GM19023 (cell line): Measurements from ENCODE around the gene PARD3B.
A peak's percentile ranks its signal among the peaks of the same experiment; 100 is the strongest.

Experiments
- ATAC-seq: cut with Tn5 transposase; IDR thresholded peaks from one replicate; pipeline ENCODE4 v1.9.1; 2021; ENCODE audit warnings: mild to moderate bottlenecking, moderate library complexity; ENCODE audit not compliant: unreplicated experiment

The PARD3B gene, protein sequence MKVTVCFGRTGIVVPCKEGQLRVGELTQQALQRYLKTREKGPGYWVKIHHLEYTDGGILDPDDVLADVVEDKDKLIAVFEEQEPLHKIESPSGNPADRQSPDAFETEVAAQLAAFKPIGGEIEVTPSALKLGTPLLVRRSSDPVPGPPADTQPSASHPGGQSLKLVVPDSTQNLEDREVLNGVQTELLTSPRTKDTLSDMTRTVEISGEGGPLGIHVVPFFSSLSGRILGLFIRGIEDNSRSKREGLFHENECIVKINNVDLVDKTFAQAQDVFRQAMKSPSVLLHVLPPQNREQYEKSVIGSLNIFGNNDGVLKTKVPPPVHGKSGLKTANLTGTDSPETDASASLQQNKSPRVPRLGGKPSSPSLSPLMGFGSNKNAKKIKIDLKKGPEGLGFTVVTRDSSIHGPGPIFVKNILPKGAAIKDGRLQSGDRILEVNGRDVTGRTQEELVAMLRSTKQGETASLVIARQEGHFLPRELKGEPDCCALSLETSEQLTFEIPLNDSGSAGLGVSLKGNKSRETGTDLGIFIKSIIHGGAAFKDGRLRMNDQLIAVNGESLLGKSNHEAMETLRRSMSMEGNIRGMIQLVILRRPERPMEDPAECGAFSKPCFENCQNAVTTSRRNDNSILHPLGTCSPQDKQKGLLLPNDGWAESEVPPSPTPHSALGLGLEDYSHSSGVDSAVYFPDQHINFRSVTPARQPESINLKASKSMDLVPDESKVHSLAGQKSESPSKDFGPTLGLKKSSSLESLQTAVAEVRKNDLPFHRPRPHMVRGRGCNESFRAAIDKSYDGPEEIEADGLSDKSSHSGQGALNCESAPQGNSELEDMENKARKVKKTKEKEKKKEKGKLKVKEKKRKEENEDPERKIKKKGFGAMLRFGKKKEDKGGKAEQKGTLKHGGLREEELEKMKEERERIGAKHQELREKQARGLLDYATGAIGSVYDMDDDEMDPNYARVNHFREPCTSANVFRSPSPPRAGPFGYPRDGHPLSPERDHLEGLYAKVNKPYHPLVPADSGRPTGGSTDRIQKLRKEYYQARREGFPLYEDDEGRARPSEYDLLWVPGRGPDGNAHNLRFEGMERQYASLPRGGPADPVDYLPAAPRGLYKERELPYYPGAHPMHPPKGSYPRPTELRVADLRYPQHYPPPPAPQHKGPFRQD (N-terminal part only)

DNA sequence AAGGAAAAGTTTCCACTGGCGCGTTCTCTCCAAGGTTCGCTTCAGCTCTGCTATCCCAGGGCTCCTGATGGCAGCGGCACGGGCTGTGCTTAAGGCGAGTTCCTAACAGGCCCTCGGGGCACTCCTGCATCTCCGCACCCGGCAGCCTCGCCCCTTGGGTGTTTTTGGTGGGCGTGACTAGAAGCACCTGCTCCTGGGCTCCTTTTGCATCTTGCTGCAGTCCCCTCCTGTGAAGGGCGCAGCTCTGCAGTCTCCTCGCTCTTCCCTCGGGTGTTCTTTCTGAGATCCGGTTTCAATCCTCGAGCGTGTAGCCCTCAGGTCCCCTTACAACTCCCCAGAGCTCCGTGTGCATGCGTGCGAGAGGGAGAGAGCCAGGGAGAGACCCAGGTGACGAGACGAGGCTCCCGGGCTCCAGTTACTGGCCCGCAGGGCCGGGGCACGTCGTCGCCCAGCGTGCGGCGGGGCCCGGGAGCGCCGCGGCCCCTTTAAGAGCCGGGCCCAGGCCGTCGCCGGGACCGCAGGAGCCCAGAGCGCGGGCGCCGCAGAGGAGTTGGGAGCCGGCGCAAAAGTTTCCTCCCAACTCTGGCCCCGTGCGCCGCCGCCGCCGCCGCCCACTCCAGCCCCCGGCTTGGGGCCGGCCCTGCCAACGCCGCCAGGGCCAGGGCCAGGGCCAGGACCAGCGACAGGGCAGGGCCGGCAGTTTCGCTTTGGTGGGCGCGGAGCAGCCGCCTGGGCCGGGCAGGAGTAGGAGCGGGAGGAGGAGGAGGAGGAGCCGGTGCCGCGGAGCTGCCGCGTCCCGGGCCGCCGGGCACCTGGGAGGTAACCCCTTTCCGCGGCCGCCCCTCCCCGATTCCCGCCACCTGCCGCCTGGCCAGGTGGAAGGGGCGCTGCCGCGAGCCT is at the start of gene PARD3B:
PARD3B (plus strand) TSS at position 515 of the 900 bp plus-strand sequence. CDS start 525 bp downstream, outside the sequence.
- ATAC-seq: peak; percentile 56

GRCh38 chr2:204496779-204497178 is 48.5 kb upstream of the PARD3B start:
- ATAC-seq: no peak

GRCh38 chr2:204497855-204498254 is 47.4 kb upstream of the PARD3B start:
- ATAC-seq: no peak

GRCh38 chr2:204498291-204498690 is 47.0 kb upstream of the PARD3B start:
- no peak for ATAC-seq

DNA sequence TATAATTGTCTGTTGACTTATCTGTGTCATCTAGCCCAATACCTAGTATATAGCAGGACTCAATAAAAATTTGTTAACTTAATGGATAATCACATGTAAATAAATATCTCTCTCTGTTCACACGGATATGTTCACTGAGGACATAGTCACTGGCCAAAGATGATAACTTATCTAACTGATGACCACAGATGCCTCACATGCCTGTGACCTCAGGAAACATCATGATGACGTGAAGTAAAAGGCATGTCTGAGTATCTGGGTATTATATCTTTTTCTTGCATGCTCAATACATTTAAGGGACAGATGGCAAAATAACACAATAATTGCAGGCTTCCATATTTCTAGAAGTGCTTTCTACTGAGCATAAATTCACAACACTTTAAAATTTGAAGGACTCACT is 41.4 kb upstream of the PARD3B start:
- no peak for ATAC-seq

DNA sequence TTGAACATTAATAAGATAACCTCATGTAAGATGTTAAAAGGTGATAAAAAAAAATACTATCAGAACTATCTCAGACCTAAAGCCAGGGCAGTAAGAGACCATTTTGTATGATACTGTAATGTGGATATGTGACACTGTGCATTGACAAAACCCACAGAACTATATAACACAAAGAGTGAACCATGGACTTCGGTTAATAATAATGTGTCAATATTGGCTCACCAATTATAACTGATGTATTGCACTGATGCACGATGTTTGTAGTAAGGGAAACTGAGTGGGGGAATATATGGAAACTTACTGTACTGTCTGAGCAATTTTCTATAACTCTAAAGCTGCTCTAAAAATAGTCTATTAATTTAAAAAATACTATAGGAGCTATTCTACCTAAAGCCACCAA is 40.7 kb upstream of the PARD3B start:
- ATAC-seq: no peak

DNA sequence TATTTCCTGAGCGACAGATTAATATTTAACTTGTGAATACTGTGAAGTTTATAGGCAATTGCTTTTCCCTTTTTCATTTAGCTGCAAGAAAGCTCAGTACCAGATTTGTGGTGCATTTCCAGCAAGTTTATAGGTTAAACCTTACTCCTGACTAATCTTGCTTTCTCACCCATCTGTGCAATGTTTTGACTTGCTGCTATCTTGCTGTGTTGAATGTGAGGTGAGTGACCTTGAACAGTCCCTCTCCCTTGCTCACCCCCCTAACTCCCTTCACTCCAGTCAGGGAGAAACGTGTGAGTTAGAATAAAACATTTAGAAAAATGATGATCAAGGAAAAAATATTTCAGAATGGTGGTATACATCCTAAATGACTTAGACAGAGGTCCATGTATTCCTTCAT is 39.8 kb upstream of the PARD3B start:
- no peak for ATAC-seq

- no peak for ATAC-seq
Measured at GRCh38 chr2:204505946-204506345, 39.3 kb upstream of the PARD3B start.

GRCh38 chr2:204507636-204508035 is 37.6 kb upstream of the PARD3B start:
- no peak for ATAC-seq

GRCh38 chr2:204510709-204511420 is 34.4 kb upstream of the PARD3B start:
- no peak for ATAC-seq

- ATAC-seq: no peak
Measured at GRCh38 chr2:204514439-204514838, 30.8 kb upstream of the PARD3B start.

DNA sequence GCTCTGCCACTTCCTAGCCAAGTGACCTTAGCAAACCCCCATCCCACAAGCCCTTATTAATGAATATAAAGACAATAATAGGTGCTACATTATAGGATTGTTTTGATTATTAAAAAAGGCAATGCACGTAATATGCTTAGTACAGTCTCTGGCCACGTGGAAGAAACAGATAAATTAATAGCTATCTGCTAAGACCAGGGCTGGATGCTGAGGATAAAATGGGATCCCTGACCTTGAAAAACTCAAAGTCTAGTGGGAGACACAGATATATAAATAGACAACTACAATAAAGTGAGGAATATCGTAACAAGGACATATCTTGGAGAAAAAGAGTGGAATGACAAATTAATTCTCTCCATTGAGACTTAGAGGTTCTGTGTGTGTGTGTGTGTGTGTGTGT is 29.9 kb upstream of the PARD3B start:
- no peak for ATAC-seq

GRCh38 chr2:204517154-204517553 is 28.1 kb upstream of the PARD3B start:
- no peak for ATAC-seq

GRCh38 chr2:204529795-204530463 is 15.3 kb upstream of the PARD3B start:
- no peak for ATAC-seq

DNA sequence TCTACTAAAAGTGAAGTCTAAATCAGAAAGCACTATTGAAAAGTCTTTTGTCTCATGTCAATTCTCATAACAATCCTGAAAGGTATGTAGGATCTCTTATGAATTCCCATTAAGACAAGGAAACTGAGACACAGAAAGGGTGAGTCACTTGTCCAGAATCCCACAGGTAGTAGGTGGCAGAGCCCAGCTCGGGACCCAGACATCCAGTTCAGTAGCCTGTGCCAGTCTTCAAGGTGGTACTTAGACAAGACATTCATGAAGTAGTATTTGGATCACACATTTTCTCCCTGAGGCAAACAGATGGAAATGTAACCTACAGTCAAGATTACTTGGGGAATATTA is 14.8 kb upstream of the PARD3B start:
- no peak for ATAC-seq

GRCh38 chr2:204533629-204534370 is 11.5 kb upstream of the PARD3B start:
- ATAC-seq: no peak

DNA sequence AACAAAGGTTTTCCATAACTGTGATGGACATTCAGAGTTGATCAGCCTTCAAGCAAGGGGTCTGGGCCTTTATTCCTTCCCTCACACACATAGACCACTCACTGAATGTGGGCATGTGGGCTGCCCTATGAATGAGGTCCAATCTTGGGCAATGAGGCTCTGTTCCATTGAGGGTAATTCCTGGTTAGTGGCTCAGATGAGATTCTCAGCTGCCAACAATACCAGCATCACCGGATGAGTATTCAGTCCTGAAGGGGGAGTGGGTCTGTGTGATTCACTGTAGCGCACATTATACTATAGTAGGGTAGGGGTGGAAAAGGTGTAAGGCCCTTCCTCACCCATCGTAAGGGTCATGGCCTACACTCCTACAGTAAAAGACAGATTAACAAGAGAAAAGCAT is 9.9 kb upstream of the PARD3B start:
- no peak for ATAC-seq

DNA sequence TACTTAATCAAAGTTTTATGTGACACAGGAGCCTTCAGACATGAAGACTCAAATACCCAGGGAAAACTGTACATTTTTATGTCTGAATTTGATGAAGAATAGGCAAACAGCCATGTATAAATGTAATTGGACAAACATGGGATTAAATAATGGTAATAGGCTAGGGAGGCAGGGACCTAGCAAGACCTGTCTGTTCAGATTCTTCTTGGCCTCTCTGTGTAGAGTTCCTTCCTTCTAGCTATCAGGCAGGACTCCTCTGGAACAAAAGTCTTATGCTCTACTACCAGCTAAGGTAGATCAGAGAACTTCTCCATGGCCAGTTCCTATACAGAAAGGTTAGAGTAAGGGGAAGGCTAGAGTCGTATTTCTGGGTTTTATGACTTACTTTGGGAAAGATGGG is 9.5 kb upstream of the PARD3B start:
- ATAC-seq: no peak
